ENCODE results near the gene PRDM12.
A peak's percentile ranks its signal among the peaks of the same experiment; 100 is the strongest.
"Not testable (repeated sequence)": the region's sequence is repeated elsewhere in the genome, so short reads cannot be mapped to it uniquely, and the experiment has no call there.

Gene PRDM12

GRCh38 chr9:130682421-130683121 lies 18.2 kb downstream of the PRDM12 start:
- peak; percentile 50; the same call in 1 of the 2 replicates for TF ChIP-seq MYC (IDR thresholded peaks at IDR 0.05; ENCODE audit: low read depth, low read length)
- TF ChIP-seq CTCF (IDR thresholded peaks at IDR 0.05; ENCODE audit: low read depth, low read length) = peak; percentile 70
- TF ChIP-seq MAX (IDR thresholded peaks at IDR 0.05; ENCODE audit: low read depth, low read length) = peak; percentile 41; the same call in 1 of the 2 replicates
- no peak for TF ChIP-seq POLR2A (IDR thresholded peaks at IDR 0.05; ENCODE audit: extremely low read depth, insufficient read length)
- H3K4me3 ChIP-seq (ENCODE audit: low read depth, low read length) = peak overlapping the region; percentile 51
- peak; percentile 82 for DNase-seq (ENCODE audit: low read depth)

- TF ChIP-seq CTCF (IDR thresholded peaks at IDR 0.05; ENCODE audit: low read depth, low read length) (no peak), POLR2A (IDR thresholded peaks at IDR 0.05; ENCODE audit: extremely low read depth, insufficient read length) (no peak), MYC (IDR thresholded peaks at IDR 0.05; ENCODE audit: low read depth, low read length) (no peak), MAX (IDR thresholded peaks at IDR 0.05; ENCODE audit: low read depth, low read length) (no peak)
- no peak overlapping the region for H3K4me3 ChIP-seq (ENCODE audit: low read depth, low read length)
- DNase-seq (ENCODE audit: low read depth) = no peak
These were observed 20.7 kb downstream of the PRDM12 start for GRCh38 chr9:130685104-130685503.

GRCh38 chr9:130685945-130686344 lies 21.6 kb downstream of the PRDM12 start:
- DNase-seq (ENCODE audit: low read depth); H3K4me3 ChIP-seq (ENCODE audit: low read depth, low read length): not testable (repeated sequence)

- no peak for DNase-seq (ENCODE audit: low read depth)
- TF ChIP-seq MAX (IDR thresholded peaks at IDR 0.05; ENCODE audit: low read depth, low read length) (no peak), POLR2A (IDR thresholded peaks at IDR 0.05; ENCODE audit: extremely low read depth, insufficient read length) (no peak), MYC (IDR thresholded peaks at IDR 0.05; ENCODE audit: low read depth, low read length) (no peak), CTCF (IDR thresholded peaks at IDR 0.05; ENCODE audit: low read depth, low read length) (no peak)
These were observed 23.2 kb downstream of the PRDM12 start for GRCh38 chr9:130687615-130688014.

GRCh38 chr9:130688072-130688471 lies 23.7 kb downstream of the PRDM12 start:
- H3K4me3 ChIP-seq (ENCODE audit: low read depth, low read length) = no peak overlapping the region
- TF ChIP-seq MYC (IDR thresholded peaks at IDR 0.05; ENCODE audit: low read depth, low read length) = no peak
- no peak for TF ChIP-seq POLR2A (IDR thresholded peaks at IDR 0.05; ENCODE audit: extremely low read depth, insufficient read length)
- TF ChIP-seq CTCF (IDR thresholded peaks at IDR 0.05; ENCODE audit: low read depth, low read length) = no peak
- no peak for TF ChIP-seq MAX (IDR thresholded peaks at IDR 0.05; ENCODE audit: low read depth, low read length)
- no peak for DNase-seq (ENCODE audit: low read depth)

More at GRCh38 chr9:130687615-130688014, 23.2 kb downstream of the PRDM12 start:
- no peak overlapping the region for H3K4me3 ChIP-seq (ENCODE audit: low read depth, low read length)

- no peak for DNase-seq (ENCODE audit: low read depth)
- peak overlapping the region; percentile 23 for H3K4me3 ChIP-seq (ENCODE audit: low read depth, low read length)
- TF ChIP-seq POLR2A (IDR thresholded peaks at IDR 0.05; ENCODE audit: extremely low read depth, insufficient read length) (no peak), CTCF (IDR thresholded peaks at IDR 0.05; ENCODE audit: low read depth, low read length) (no peak), MYC (IDR thresholded peaks at IDR 0.05; ENCODE audit: low read depth, low read length) (no peak), MAX (IDR thresholded peaks at IDR 0.05; ENCODE audit: low read depth, low read length) (no peak)
These were observed 25.2 kb downstream of the PRDM12 start for GRCh38 chr9:130689572-130689936.

Measured in NB4 (cell line).